Activated T-helper 2 cell treated with anti-CD3 and anti-CD28 coated beads, Interferon-gamma antibody, Interleukin-2, Interleukin-4, amounts not matched to agents 10 μg/mL and 5 μg/mL and 100 μg/mL, durations not matched to agents 14 hours and 24 hours and 36 hours (primary cell): ENCODE results near the gene CNTNAP2. TPM values are rescaled to one million over a fixed set of nuclear protein-coding genes. Genes with fewer than 3 reads are reported as not detected.

ENCODE experiments used
- DNase-seq: peaks from one replicate; pipeline ENCODE4 v3.0.0; 2021; ENCODE audit warnings: low spot score
- H3K27ac Mint-ChIP-seq: one replicate; pipeline ENCODE4 v1.8.0; 2021; ENCODE audit warnings: mixed read lengths
- H3K27me3 Mint-ChIP-seq: one replicate; pipeline ENCODE4 v1.8.0; 2021; ENCODE audit warnings: low read depth, mixed read lengths
- H3K36me3 Mint-ChIP-seq: one replicate; pipeline ENCODE4 v1.8.0; 2021; ENCODE audit warnings: low read depth, mixed read lengths
- H3K4me1 Mint-ChIP-seq: one replicate; pipeline ENCODE4 v1.8.0; 2021; ENCODE audit warnings: low read depth, mixed read lengths
- H3K4me3 Mint-ChIP-seq: one replicate; pipeline ENCODE4 v1.8.0; 2021; ENCODE audit warnings: low read depth, mild to moderate bottlenecking, moderate library complexity, mixed read lengths
- H3K9me3 Mint-ChIP-seq: one replicate; pipeline ENCODE4 v1.8.0; 2021; ENCODE audit warnings: mixed read lengths
- intact Hi-C: fragments of 100-400 bp; cut with micrococcal nuclease; formaldehyde crosslinking; loops from one replicate; pipeline ENCODE4 v1.15.1; 2023
- total RNA-seq: library from RNA; stranded (reverse); gene quantifications from 2 replicates; pipeline ENCODE4 v1.2.3, GENCODE V29; 2022

CNTNAP2 gene
- total RNA-seq, 1 donor from 2014 or later, result not detected

GRCh38 chr7:146355216-146355615, 238.6 kb downstream of the CNTNAP2 start:
- no peak for DNase-seq
- H3K27me3 Mint-ChIP-seq, result no peaks in the 10 kb centered on the region
- H3K9me3 Mint-ChIP-seq, result peaks cover 10% of the 10 kb centered on the region
- H3K4me3 Mint-ChIP-seq, result no peak overlapping the region
- intact Hi-C loops, result no loop called here
- H3K36me3 Mint-ChIP-seq, result no peaks in the 10 kb centered on the region
- H3K4me1 Mint-ChIP-seq, result no peaks in the 10 kb centered on the region
- no peak overlapping the region for H3K27ac Mint-ChIP-seq

GRCh38 chr7:146359176-146359575, 242.6 kb downstream of the CNTNAP2 start:
- Mint-ChIP-seq H3K27ac (no peak overlapping the region), H3K9me3 (peaks cover 14% of the 10 kb centered on the region), H3K27me3 (no peaks in the 10 kb centered on the region), H3K4me3 (no peak overlapping the region), H3K36me3 (no peaks in the 10 kb centered on the region), H3K4me1 (no peaks in the 10 kb centered on the region)
- DNase-seq, result no peak
- intact Hi-C loops, result no loop called here

GRCh38 chr7:146366938-146367337, 250.3 kb downstream of the CNTNAP2 start:
- Mint-ChIP-seq H3K4me3 (no peak overlapping the region), H3K4me1 (no peaks in the 10 kb centered on the region), H3K9me3 (peaks cover 13% of the 10 kb centered on the region), H3K27me3 (no peaks in the 10 kb centered on the region), H3K36me3 (no peaks in the 10 kb centered on the region), H3K27ac (no peak overlapping the region)
- DNase-seq, result no peak
- intact Hi-C loops, result no loop called here

- no peak for DNase-seq
- no peak overlapping the region for H3K4me3 Mint-ChIP-seq
- H3K36me3 Mint-ChIP-seq, result no peaks in the 10 kb centered on the region
- H3K9me3 Mint-ChIP-seq, result peaks cover 24% of the 10 kb centered on the region
- intact Hi-C loops, result no loop called here
- no peaks in the 10 kb centered on the region for H3K4me1 Mint-ChIP-seq
- H3K27ac Mint-ChIP-seq, result no peak overlapping the region
- H3K27me3 Mint-ChIP-seq, result no peaks in the 10 kb centered on the region
Observed at GRCh38 chr7:146370171-146370570, 253.6 kb downstream of the CNTNAP2 start.

DNA sequence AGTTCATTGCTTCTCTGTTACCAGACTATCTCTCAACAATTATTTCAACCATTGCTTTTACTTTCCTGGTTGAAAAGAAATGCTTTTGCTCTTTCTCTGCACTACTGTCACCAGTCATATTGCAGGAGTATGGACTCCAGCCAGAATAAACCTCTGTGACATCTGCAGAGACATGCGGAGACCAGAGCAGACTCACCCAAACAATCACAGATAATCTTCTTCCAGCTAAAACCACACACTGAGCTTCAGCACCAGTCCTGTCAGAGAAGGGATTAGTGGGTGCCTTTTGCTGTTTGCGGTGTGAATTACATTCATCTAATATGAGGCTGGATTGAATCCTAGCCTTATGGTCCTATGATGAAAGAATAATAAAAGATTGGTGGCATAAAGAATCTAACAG, 258.6 kb downstream of the CNTNAP2 start:
- Mint-ChIP-seq H3K9me3 (peaks cover 40% of the 10 kb centered on the region), H3K4me3 (no peak overlapping the region), H3K36me3 (no peaks in the 10 kb centered on the region), H3K4me1 (no peaks in the 10 kb centered on the region), H3K27ac (no peak overlapping the region), H3K27me3 (no peaks in the 10 kb centered on the region)
- no peak for DNase-seq
- intact Hi-C loops, result no loop called here

- no peak for DNase-seq
- no peaks in the 10 kb centered on the region for H3K4me1 Mint-ChIP-seq
- intact Hi-C loops, result no loop called here
- H3K9me3 Mint-ChIP-seq, result peaks cover 33% of the 10 kb centered on the region
- H3K4me3 Mint-ChIP-seq, result no peak overlapping the region
- H3K27me3 Mint-ChIP-seq, result no peaks in the 10 kb centered on the region
- no peaks in the 10 kb centered on the region for H3K36me3 Mint-ChIP-seq
- H3K27ac Mint-ChIP-seq, result no peak overlapping the region
Observed at GRCh38 chr7:146378196-146378595, 261.6 kb downstream of the CNTNAP2 start.

DNA sequence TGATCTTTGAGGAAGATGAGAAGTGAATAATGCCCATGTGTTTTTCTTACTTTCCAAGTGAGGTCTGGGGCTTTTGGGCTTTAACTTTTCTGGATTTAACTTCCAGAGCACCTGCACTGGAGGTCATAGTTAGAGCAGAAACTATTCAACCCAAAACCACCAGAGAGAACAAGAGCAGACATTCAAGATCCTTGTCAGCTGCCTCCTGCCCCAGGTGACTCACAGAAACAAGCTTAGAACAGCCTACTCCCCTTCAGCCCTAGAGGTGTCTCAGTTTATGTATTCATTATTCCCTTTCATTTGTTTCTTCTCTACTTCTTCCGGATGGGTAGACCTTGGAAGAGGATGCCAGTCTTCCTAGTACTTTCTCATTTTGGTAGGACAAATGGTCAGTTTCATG, 270.5 kb downstream of the CNTNAP2 start:
- intact Hi-C loops, result no loop called here
- DNase-seq, result no peak
- Mint-ChIP-seq H3K9me3 (peaks cover 10% of the 10 kb centered on the region), H3K27ac (no peak overlapping the region), H3K4me3 (no peak overlapping the region), H3K4me1 (no peaks in the 10 kb centered on the region), H3K27me3 (no peaks in the 10 kb centered on the region), H3K36me3 (no peaks in the 10 kb centered on the region)

GRCh38 chr7:146388928-146389327, 272.3 kb downstream of the CNTNAP2 start:
- intact Hi-C loops, result no loop called here
- Mint-ChIP-seq H3K4me3 (no peak overlapping the region), H3K27me3 (no peaks in the 10 kb centered on the region), H3K27ac (no peak overlapping the region), H3K4me1 (no peaks in the 10 kb centered on the region), H3K9me3 (peaks cover 12% of the 10 kb centered on the region), H3K36me3 (no peaks in the 10 kb centered on the region)
- no peak for DNase-seq

- no peak overlapping the region for H3K27ac Mint-ChIP-seq
- DNase-seq, result no peak
- intact Hi-C loops, result no loop called here
- H3K4me1 Mint-ChIP-seq, result no peaks in the 10 kb centered on the region
- H3K9me3 Mint-ChIP-seq, result peaks cover 22% of the 10 kb centered on the region
- no peak overlapping the region for H3K4me3 Mint-ChIP-seq
- no peaks in the 10 kb centered on the region for H3K27me3 Mint-ChIP-seq
- no peaks in the 10 kb centered on the region for H3K36me3 Mint-ChIP-seq
Observed at GRCh38 chr7:146393346-146393745, 276.7 kb downstream of the CNTNAP2 start.

DNA sequence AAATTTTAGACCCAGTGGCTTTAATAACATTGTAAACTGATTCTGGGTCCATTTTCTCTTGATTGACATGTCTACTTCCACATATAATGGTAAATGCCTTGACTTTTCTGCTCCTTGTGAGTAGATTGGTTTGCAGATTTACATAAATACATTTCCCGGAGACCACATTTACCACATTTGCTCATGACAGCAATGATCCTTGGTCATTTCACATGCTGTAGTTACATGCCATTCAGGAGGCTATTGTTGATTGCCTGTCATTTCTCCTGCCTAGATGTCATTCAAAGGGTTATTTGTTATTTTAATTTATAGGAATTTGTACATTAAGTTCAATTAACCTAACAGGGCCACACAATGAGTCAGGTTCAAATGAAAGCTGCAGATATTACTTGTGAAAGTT, 280.5 kb downstream of the CNTNAP2 start:
- no peak for DNase-seq
- Mint-ChIP-seq H3K36me3 (no peaks in the 10 kb centered on the region), H3K4me1 (no peaks in the 10 kb centered on the region), H3K27ac (no peak overlapping the region), H3K4me3 (no peak overlapping the region), H3K9me3 (peaks cover 27% of the 10 kb centered on the region), H3K27me3 (no peaks in the 10 kb centered on the region)
- intact Hi-C loops, result no loop called here

DNA sequence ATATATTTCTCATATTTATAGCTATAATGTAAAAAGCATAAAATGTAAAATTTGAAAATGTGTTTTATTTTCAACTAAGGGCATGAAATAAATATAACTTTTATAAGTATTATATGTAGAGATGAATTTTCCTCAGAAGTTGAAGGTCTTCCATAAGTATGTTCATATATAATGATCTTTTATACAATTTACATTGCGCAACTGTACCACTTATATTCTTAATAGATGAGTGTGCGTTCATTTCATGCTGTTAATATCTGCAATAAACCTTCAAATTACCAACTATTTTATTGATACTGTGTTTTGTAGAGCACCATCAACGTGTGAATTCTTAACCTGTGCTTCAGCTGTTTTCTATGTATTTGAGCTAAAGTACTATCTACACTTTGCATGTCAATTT, 285.3 kb downstream of the CNTNAP2 start:
- Mint-ChIP-seq H3K4me3 (no peak overlapping the region), H3K27ac (no peak overlapping the region)

GRCh38 chr7:146405737-146406136, 289.1 kb downstream of the CNTNAP2 start:
- Mint-ChIP-seq H3K36me3 (no peaks in the 10 kb centered on the region), H3K27me3 (no peaks in the 10 kb centered on the region), H3K4me3 (no peak overlapping the region), H3K27ac (no peak overlapping the region), H3K9me3 (peaks cover 11% of the 10 kb centered on the region), H3K4me1 (no peaks in the 10 kb centered on the region)
- no peak for DNase-seq
- intact Hi-C loops, result no loop called here

More for the DNA sequence above, 285.3 kb downstream of the CNTNAP2 start:
- Mint-ChIP-seq H3K9me3 (peaks cover 19% of the 10 kb centered on the region), H3K4me1 (no peaks in the 10 kb centered on the region), H3K27me3 (no peaks in the 10 kb centered on the region), H3K36me3 (no peaks in the 10 kb centered on the region)
- no peak for DNase-seq
- intact Hi-C loops, result no loop called here

DNA sequence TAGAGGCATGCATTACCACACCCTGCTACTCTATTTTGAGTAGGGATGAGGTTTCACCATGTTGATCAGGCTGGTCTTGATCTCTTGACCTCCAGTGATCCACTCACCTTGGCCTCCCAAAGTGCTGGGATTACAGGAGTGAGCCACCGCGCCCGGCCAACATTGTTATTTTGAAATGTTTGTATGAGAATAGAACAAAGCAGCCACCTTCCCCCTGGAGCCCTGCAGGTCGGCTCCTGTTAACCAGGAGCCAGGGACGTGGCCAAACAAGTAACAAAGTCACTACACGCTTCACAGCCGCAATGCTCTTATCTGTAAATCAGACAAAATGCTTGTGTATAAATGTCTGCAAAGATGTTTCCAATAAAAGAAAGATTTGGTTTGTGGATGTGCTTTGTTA, 295.4 kb downstream of the CNTNAP2 start:
- intact Hi-C loops, result no loop called here
- Mint-ChIP-seq H3K9me3 (no peaks in the 10 kb centered on the region), H3K27ac (no peak overlapping the region), H3K27me3 (no peaks in the 10 kb centered on the region), H3K36me3 (no peaks in the 10 kb centered on the region), H3K4me1 (no peaks in the 10 kb centered on the region), H3K4me3 (no peak overlapping the region)
- DNase-seq, result no peak

DNA sequence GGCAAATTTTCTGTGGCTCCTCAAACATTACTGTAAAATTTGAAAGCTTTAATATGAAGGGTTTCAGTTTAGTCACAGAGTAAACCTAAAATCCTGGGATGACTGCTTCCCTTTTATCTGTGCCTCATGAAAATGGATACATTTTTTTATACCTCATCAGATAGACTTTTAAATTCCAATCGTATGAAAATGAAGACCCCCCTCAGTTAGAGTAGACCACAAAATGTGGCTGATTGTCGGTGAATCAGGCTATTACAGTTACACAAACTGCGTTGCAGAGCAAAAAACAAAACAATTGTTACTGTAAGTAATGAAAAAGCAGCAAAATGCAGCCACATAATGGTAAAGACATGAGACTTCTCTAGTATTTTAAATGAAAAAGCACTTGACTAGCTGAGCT, 296.2 kb downstream of the CNTNAP2 start:
- H3K27ac Mint-ChIP-seq, result no peak overlapping the region
- H3K36me3 Mint-ChIP-seq, result no peaks in the 10 kb centered on the region
- H3K9me3 Mint-ChIP-seq, result no peaks in the 10 kb centered on the region
- H3K27me3 Mint-ChIP-seq, result no peaks in the 10 kb centered on the region
- intact Hi-C loops, result no loop called here
- no peaks in the 10 kb centered on the region for H3K4me1 Mint-ChIP-seq
- DNase-seq, result no peak
- no peak overlapping the region for H3K4me3 Mint-ChIP-seq
